Measurements from ENCODE around the gene MARCHF2.
"Not testable (repeated sequence)": the region's sequence is repeated elsewhere in the genome, so short reads cannot be mapped to it uniquely, and the experiment has no call there.

The MARCHF2 gene

DNA sequence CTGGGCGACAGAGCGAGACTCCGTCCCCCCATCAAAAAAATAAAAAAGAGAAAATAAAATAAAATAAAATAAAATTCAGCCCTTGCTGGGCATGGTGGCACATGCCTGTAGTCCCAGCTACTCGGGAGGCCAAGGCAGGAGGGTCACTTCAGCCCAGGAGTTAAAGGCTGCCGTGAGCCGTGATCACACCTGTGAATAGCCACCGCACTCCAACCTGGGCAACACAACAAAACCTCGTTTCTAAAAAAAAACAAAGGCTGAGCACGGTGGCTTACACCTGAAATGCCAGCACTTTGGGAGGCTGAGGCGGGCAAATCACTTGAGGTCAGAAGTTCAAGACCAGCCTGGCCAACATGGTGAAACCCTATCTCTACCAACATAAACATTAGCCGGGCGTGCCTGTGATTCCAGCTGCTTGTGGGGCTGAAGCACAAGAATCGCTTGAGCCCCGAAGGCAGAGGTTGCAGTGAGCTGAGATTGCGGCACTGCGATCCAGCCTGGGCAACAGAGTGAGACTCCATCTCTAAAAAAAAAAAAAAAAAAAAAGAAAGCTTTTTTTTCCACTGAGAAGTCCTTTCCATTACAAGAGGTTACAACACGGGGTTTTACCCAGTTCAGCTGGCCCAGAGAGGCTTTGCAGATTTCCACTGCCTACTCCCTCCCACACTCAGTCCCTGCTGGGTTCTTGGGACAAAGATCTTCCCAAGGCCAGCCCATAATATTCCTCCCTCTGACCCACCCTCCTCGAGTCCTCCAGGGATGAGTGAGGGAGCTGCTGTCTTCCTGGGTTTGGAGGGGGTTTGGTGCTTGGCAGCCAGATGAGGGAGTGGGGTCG, 42.7 kb upstream of the MARCHF2 start:
- no peak for TF ChIP-seq CSDC2 (CRISPR knock-in tag; IDR thresholded peaks at IDR 0.05)
- no peak for TF ChIP-seq BACH2 (CRISPR knock-in tag; IDR thresholded peaks at IDR 0.05; ENCODE audit: borderline replicate concordance)
- no peak for ATAC-seq

DNA sequence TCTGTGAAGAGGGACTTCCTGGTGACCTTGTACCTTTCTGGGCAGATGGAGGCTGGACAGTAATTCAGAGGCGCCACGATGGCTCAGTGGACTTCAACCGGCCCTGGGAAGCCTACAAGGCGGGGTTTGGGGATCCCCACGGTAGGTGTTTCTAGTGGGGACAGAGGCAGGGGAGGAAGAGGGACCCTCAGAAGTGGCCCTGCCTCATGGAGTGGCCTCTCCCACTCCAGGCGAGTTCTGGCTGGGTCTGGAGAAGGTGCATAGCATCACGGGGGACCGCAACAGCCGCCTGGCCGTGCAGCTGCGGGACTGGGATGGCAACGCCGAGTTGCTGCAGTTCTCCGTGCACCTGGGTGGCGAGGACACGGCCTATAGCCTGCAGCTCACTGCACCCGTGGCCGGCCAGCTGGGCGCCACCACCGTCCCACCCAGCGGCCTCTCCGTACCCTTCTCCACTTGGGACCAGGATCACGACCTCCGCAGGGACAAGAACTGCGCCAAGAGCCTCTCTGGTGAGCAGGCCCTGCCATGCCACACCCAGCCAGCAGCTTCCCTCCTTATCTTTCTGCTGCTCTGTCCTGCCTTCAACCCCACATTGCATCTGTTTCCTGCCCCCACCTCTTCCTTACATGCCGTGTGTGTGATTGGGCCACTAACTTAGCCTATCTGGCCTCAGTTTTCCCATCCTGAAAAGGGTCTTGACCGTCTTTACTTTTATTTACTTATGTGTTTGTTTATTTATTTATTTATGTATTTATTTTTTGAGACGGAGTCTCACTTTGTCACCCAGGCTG, 41.9 kb upstream of the MARCHF2 start:
- TF ChIP-seq CSDC2 (CRISPR knock-in tag; IDR thresholded peaks at IDR 0.05) (no peak), ARNTL (CRISPR knock-in tag; IDR thresholded peaks at IDR 0.05; ENCODE audit: borderline replicate concordance, low read depth) (no peak), PPARA (CRISPR knock-in tag; IDR thresholded peaks at IDR 0.05; ENCODE audit: borderline replicate concordance) (no peak), GLIS3 (CRISPR knock-in tag; IDR thresholded peaks at IDR 0.05) (no peak), TCF4 (CRISPR knock-in tag; IDR thresholded peaks at IDR 0.05; ENCODE audit: borderline replicate concordance) (no peak), ZC3H10 (CRISPR knock-in tag; IDR thresholded peaks at IDR 0.05) (no peak), ZFP3 (CRISPR knock-in tag; IDR thresholded peaks at IDR 0.05) (no peak), ZNF8 (CRISPR knock-in tag; IDR thresholded peaks at IDR 0.05) (no peak), ISL1 (CRISPR knock-in tag; IDR thresholded peaks at IDR 0.05) (no peak)
- TF ChIP-seq, protein P1, sequence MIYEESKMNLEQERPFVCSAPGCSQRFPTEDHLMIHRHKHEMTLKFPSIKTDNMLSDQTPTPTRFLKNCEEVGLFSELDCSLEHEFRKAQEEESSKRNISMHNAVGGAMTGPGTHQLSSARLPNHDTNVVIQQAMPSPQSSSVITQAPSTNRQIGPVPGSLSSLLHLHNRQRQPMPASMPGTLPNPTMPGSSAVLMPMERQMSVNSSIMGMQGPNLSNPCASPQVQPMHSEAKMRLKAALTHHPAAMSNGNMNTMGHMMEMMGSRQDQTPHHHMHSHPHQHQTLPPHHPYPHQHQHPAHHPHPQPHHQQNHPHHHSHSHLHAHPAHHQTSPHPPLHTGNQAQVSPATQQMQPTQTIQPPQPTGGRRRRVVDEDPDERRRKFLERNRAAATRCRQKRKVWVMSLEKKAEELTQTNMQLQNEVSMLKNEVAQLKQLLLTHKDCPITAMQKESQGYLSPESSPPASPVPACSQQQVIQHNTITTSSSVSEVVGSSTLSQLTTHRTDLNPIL (CRISPR knock-in tag; IDR thresholded peaks at IDR 0.05; ENCODE audit: low read depth), result no peak
- TF ChIP-seq, protein P2, sequence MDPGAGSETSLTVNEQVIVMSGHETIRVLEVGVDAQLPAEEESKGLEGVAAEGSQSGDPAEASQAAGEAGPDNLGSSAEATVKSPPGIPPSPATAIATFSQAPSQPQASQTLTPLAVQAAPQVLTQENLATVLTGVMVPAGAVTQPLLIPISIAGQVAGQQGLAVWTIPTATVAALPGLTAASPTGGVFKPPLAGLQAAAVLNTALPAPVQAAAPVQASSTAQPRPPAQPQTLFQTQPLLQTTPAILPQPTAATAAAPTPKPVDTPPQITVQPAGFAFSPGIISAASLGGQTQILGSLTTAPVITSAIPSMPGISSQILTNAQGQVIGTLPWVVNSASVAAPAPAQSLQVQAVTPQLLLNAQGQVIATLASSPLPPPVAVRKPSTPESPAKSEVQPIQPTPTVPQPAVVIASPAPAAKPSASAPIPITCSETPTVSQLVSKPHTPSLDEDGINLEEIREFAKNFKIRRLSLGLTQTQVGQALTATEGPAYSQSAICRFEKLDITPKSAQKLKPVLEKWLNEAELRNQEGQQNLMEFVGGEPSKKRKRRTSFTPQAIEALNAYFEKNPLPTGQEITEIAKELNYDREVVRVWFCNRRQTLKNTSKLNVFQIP (CRISPR knock-in tag; IDR thresholded peaks at IDR 0.05; ENCODE audit: borderline replicate concordance, low read depth), result no peak
- TF ChIP-seq, protein P3, sequence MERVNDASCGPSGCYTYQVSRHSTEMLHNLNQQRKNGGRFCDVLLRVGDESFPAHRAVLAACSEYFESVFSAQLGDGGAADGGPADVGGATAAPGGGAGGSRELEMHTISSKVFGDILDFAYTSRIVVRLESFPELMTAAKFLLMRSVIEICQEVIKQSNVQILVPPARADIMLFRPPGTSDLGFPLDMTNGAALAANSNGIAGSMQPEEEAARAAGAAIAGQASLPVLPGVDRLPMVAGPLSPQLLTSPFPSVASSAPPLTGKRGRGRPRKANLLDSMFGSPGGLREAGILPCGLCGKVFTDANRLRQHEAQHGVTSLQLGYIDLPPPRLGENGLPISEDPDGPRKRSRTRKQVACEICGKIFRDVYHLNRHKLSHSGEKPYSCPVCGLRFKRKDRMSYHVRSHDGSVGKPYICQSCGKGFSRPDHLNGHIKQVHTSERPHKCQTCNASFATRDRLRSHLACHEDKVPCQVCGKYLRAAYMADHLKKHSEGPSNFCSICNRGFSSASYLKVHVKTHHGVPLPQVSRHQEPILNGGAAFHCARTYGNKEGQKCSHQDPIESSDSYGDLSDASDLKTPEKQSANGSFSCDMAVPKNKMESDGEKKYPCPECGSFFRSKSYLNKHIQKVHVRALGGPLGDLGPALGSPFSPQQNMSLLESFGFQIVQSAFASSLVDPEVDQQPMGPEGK (CRISPR knock-in tag; IDR thresholded peaks at IDR 0.05; ENCODE audit: borderline replicate concordance), result no peak
- ATAC-seq, result no peak

DNA sequence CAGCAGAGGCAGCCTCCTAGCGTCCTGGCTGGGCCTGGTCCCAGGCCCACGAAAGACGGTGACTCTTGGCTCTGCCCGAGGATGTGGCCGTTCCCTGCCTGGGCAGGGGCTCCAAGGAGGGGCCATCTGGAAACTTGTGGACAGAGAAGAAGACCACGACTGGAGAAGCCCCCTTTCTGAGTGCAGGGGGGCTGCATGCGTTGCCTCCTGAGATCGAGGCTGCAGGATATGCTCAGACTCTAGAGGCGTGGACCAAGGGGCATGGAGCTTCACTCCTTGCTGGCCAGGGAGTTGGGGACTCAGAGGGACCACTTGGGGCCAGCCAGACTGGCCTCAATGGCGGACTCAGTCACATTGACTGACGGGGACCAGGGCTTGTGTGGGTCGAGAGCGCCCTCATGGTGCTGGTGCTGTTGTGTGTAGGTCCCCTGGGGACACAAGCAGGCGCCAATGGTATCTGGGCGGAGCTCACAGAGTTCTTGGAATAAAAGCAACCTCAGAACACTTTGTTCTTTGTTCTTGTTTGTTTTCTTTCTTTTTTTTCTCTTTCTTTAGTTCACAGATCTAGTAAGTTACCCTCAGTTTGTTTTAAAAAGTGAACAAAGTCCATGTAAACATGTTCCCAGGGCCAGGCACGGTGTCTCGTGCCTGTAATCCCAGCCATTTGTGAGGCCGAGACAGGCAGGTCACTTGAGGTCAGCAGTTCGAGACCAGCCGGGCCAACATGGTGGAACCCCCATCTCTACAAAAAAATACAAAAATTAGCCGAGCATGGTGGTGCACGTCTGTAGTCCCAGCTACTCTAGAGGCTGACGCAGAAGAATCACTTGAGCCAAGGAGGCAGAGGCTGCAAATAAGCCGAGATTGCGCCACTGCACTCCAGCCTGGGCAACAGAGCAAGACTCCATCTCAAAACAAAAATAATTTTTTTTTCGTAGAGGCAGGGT, 39.0 kb upstream of the MARCHF2 start:
- no peak; the same call in 2 of the 3 replicates for ATAC-seq
- TF ChIP-seq ESRRG (CRISPR knock-in tag; IDR thresholded peaks at IDR 0.05), result no peak
- no peak for TF ChIP-seq ZFP30 (CRISPR knock-in tag; IDR thresholded peaks at IDR 0.05)

DNA sequence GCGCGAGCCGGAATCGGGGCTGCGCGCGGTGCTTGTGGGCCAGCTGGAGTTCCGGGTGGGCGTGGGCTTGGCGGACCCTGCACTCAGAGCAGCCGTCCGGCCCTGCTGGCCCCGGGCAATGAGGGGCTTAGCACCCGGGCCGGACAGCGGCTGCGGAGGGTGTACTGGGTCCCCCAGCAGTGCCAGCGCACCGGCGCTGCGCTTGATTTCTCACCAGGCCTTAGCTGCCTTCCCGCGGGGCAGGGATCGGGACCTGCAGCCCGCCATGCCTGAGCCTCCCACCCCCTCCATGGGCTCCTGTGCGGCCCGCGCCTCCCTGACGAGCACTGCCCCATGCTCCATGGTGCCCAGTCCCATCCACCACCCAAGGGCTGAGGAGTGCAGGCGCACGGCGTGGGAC, 37.3 kb upstream of the MARCHF2 start:
- not testable (repeated sequence) for ATAC-seq

DNA sequence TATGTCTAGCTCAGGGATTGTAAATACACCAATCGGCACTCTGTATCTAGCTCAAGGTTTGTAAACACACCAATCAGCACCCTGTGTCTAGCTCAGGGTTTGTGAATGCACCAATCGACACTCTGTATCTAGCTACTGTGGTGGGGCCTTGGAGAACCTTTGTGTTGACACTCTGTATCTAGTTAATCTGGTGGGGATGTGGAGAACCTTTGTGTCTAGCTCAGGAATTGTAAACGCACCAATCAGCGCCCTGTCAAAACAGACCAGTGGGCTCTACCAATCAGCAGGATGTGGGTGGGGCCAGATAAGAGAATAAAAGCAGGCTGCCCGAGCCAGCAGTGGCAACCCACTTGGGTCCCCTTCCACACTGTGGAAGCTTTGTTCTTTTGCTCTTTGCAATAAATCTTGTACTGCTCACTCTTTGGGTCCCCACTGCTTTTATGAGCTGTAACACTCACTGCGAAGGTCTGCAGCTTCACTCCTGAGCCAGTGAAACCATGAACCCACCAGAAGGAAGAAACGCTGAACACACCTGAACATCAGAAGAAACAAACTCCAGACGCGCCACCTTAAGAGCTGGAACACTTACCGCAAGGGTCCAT, 36.6 kb upstream of the MARCHF2 start:
- not testable (repeated sequence) for ATAC-seq

DNA sequence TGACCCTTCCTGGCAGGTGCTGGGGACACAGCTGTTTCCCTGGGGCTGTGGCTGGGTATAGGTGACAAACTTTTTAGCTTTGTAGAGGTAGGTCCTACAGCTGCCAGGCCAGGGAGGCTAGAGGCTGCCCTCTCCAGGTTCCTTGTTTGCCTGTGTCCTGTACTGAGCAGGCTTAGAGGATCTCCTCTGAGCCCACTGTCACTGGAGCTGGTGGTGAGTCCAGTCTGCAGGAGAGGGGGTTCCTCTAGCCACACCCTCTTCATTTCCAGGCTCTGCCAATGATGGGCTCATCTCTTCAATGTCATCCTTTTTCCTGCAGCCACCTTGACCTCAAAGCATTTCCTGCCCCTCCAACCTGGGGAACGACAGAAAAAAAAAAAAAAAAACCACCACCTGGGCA, 35.5 kb upstream of the MARCHF2 start:
- ATAC-seq, result no peak
- TF ChIP-seq, protein P3 (CRISPR knock-in tag; IDR thresholded peaks at IDR 0.05; ENCODE audit: borderline replicate concordance), result no peak
- TF ChIP-seq SNAI2 (CRISPR knock-in tag; IDR thresholded peaks at IDR 0.05) (no peak), ZNF70 (CRISPR knock-in tag; IDR thresholded peaks at IDR 0.05) (no peak), ESRRG (CRISPR knock-in tag; IDR thresholded peaks at IDR 0.05) (no peak), TOX (CRISPR knock-in tag; IDR thresholded peaks at IDR 0.05; ENCODE audit: borderline replicate concordance) (no peak), GLIS3 (CRISPR knock-in tag; IDR thresholded peaks at IDR 0.05) (no peak), ZNF565 (CRISPR knock-in tag; conservative IDR thresholded peaks at IDR 0.05; ENCODE audit: low read depth) (no peak), OSR1 (CRISPR knock-in tag; IDR thresholded peaks at IDR 0.05) (no peak)
- TF ChIP-seq, protein P2 (CRISPR knock-in tag; IDR thresholded peaks at IDR 0.05; ENCODE audit: borderline replicate concordance, low read depth), result no peak
